Measurements from ENCODE around the gene CCPG1.
"Not testable (repeated sequence)": the region's sequence is repeated elsewhere in the genome, so short reads cannot be mapped to it uniquely, and the experiment has no call there.

DNA sequence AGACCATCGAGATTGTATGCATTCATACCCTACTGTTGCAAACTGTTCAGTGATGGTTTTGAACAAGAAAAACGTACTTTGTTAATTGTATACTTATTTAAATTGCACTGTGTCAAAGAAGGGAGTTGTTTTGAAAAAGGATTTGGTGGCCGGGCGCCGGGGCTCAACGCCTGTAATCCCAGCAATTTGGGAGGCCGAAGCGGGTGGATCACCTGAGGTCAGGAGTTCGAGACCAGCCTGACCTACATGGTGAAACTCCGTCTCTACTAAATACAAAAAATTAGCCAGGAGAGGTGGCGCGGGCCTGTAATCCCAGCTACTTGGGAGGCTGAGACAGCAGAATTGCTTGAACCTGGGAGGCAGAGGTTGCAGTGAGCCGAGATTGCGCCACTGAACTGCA is 817 bp upstream of the CCPG1 start:
- TF ChIP-seq, protein P1, sequence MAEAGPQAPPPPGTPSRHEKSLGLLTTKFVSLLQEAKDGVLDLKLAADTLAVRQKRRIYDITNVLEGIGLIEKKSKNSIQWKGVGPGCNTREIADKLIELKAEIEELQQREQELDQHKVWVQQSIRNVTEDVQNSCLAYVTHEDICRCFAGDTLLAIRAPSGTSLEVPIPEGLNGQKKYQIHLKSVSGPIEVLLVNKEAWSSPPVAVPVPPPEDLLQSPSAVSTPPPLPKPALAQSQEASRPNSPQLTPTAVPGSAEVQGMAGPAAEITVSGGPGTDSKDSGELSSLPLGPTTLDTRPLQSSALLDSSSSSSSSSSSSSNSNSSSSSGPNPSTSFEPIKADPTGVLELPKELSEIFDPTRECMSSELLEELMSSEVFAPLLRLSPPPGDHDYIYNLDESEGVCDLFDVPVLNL (CRISPR knock-in tag; IDR thresholded peaks at IDR 0.05; ENCODE audit: borderline replicate concordance, low read depth) = not testable (repeated sequence)
- not testable (repeated sequence) for TF ChIP-seq TEAD4 (CRISPR knock-in tag; IDR thresholded peaks at IDR 0.05); MYBL2 (CRISPR knock-in tag; IDR thresholded peaks at IDR 0.05); FOXP1 (CRISPR knock-in tag; IDR thresholded peaks at IDR 0.05; ENCODE audit: borderline replicate concordance); ETV6 (CRISPR knock-in tag; IDR thresholded peaks at IDR 0.05); TP53 (CRISPR knock-in tag; IDR thresholded peaks at IDR 0.05); SP1 (CRISPR knock-in tag; conservative IDR thresholded peaks at IDR 0.05)
- TF ChIP-seq, protein P2, sequence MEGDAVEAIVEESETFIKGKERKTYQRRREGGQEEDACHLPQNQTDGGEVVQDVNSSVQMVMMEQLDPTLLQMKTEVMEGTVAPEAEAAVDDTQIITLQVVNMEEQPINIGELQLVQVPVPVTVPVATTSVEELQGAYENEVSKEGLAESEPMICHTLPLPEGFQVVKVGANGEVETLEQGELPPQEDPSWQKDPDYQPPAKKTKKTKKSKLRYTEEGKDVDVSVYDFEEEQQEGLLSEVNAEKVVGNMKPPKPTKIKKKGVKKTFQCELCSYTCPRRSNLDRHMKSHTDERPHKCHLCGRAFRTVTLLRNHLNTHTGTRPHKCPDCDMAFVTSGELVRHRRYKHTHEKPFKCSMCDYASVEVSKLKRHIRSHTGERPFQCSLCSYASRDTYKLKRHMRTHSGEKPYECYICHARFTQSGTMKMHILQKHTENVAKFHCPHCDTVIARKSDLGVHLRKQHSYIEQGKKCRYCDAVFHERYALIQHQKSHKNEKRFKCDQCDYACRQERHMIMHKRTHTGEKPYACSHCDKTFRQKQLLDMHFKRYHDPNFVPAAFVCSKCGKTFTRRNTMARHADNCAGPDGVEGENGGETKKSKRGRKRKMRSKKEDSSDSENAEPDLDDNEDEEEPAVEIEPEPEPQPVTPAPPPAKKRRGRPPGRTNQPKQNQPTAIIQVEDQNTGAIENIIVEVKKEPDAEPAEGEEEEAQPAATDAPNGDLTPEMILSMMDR (IDR thresholded peaks at IDR 0.05) = not testable (repeated sequence)
- TF ChIP-seq, protein P3, sequence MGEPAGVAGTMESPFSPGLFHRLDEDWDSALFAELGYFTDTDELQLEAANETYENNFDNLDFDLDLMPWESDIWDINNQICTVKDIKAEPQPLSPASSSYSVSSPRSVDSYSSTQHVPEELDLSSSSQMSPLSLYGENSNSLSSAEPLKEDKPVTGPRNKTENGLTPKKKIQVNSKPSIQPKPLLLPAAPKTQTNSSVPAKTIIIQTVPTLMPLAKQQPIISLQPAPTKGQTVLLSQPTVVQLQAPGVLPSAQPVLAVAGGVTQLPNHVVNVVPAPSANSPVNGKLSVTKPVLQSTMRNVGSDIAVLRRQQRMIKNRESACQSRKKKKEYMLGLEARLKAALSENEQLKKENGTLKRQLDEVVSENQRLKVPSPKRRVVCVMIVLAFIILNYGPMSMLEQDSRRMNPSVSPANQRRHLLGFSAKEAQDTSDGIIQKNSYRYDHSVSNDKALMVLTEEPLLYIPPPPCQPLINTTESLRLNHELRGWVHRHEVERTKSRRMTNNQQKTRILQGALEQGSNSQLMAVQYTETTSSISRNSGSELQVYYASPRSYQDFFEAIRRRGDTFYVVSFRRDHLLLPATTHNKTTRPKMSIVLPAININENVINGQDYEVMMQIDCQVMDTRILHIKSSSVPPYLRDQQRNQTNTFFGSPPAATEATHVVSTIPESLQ (CRISPR knock-in tag; IDR thresholded peaks at IDR 0.05) = not testable (repeated sequence)
- TF ChIP-seq, protein P4, sequence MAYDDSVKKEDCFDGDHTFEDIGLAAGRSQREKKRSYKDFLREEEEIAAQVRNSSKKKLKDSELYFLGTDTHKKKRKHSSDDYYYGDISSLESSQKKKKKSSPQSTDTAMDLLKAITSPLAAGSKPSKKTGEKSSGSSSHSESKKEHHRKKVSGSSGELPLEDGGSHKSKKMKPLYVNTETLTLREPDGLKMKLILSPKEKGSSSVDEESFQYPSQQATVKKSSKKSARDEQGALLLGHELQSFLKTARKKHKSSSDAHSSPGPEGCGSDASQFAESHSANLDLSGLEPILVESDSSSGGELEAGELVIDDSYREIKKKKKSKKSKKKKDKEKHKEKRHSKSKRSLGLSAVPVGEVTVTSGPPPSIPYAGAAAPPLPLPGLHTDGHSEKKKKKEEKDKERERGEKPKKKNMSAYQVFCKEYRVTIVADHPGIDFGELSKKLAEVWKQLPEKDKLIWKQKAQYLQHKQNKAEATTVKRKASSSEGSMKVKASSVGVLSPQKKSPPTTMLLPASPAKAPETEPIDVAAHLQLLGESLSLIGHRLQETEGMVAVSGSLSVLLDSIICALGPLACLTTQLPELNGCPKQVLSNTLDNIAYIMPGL (CRISPR knock-in tag; IDR thresholded peaks at IDR 0.05) = not testable (repeated sequence)
- TF ChIP-seq, protein P5, sequence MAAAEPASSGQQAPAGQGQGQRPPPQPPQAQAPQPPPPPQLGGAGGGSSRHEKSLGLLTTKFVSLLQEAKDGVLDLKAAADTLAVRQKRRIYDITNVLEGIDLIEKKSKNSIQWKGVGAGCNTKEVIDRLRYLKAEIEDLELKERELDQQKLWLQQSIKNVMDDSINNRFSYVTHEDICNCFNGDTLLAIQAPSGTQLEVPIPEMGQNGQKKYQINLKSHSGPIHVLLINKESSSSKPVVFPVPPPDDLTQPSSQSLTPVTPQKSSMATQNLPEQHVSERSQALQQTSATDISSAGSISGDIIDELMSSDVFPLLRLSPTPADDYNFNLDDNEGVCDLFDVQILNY (CRISPR knock-in tag; IDR thresholded peaks at IDR 0.05) = not testable (repeated sequence)
- TF ChIP-seq, protein P6, sequence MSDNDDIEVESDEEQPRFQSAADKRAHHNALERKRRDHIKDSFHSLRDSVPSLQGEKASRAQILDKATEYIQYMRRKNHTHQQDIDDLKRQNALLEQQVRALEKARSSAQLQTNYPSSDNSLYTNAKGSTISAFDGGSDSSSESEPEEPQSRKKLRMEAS (CRISPR knock-in tag; IDR thresholded peaks at IDR 0.05) = not testable (repeated sequence)
- TF ChIP-seq, protein P7, sequence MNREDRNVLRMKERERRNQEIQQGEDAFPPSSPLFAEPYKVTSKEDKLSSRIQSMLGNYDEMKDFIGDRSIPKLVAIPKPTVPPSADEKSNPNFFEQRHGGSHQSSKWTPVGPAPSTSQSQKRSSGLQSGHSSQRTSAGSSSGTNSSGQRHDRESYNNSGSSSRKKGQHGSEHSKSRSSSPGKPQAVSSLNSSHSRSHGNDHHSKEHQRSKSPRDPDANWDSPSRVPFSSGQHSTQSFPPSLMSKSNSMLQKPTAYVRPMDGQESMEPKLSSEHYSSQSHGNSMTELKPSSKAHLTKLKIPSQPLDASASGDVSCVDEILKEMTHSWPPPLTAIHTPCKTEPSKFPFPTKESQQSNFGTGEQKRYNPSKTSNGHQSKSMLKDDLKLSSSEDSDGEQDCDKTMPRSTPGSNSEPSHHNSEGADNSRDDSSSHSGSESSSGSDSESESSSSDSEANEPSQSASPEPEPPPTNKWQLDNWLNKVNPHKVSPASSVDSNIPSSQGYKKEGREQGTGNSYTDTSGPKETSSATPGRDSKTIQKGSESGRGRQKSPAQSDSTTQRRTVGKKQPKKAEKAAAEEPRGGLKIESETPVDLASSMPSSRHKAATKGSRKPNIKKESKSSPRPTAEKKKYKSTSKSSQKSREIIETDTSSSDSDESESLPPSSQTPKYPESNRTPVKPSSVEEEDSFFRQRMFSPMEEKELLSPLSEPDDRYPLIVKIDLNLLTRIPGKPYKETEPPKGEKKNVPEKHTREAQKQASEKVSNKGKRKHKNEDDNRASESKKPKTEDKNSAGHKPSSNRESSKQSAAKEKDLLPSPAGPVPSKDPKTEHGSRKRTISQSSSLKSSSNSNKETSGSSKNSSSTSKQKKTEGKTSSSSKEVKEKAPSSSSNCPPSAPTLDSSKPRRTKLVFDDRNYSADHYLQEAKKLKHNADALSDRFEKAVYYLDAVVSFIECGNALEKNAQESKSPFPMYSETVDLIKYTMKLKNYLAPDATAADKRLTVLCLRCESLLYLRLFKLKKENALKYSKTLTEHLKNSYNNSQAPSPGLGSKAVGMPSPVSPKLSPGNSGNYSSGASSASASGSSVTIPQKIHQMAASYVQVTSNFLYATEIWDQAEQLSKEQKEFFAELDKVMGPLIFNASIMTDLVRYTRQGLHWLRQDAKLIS (CRISPR knock-in tag; IDR thresholded peaks at IDR 0.05; ENCODE audit: borderline replicate concordance) = not testable (repeated sequence)
